ENCODE results near the gene MAP4K4. TPM values are rescaled to one million over a fixed set of nuclear protein-coding genes. Genes with fewer than 3 reads are reported as not detected.
"Not testable (repeated sequence)": the region's sequence is repeated elsewhere in the genome, so short reads cannot be mapped to it uniquely, and the experiment has no call there.

MAP4K4 gene
- total RNA-seq, 4 donors from 2014 or later: 14.2 to 65.2 (median 29.1) TPM

DNA sequence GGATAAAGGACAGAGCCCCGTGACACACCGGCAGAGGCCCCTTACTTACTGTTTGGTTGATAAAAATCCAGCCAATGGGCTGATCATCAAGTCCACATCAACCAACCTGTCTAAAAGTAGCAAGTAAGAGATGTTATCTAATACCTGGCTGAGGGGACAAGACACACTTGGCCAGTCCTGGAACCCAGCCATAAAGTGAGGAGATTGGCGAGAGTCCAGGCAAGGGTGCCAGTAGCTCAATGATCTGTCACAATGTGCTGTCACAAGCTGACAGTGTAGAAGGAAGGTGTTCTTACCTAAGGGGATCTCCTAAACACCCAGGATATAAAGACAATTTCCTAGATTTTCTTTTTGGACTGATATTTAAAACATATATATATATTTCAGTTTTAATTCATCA lies 232.5 kb downstream of the MAP4K4 start:
- peaks cover 0 to 10% (median under 1%) of the 10 kb centered on the region in 4 donors for H3K9me3 ChIP-seq
- H3K27me3 ChIP-seq: no peaks in the 10 kb centered on the region
- no peak overlapping the region for H3K27ac ChIP-seq
- H3K4me3 ChIP-seq: no peak overlapping the region
- DNase-seq: no peak
- no peaks in the 10 kb centered on the region for H3K36me3 ChIP-seq
- TF ChIP-seq POLR2A (IDR thresholded peaks at IDR 0.05): no peak
- TF ChIP-seq, protein P1, sequence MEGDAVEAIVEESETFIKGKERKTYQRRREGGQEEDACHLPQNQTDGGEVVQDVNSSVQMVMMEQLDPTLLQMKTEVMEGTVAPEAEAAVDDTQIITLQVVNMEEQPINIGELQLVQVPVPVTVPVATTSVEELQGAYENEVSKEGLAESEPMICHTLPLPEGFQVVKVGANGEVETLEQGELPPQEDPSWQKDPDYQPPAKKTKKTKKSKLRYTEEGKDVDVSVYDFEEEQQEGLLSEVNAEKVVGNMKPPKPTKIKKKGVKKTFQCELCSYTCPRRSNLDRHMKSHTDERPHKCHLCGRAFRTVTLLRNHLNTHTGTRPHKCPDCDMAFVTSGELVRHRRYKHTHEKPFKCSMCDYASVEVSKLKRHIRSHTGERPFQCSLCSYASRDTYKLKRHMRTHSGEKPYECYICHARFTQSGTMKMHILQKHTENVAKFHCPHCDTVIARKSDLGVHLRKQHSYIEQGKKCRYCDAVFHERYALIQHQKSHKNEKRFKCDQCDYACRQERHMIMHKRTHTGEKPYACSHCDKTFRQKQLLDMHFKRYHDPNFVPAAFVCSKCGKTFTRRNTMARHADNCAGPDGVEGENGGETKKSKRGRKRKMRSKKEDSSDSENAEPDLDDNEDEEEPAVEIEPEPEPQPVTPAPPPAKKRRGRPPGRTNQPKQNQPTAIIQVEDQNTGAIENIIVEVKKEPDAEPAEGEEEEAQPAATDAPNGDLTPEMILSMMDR (IDR thresholded peaks at IDR 0.05): no peak
- H3K4me1 ChIP-seq: no peaks in the 10 kb centered on the region

DNA sequence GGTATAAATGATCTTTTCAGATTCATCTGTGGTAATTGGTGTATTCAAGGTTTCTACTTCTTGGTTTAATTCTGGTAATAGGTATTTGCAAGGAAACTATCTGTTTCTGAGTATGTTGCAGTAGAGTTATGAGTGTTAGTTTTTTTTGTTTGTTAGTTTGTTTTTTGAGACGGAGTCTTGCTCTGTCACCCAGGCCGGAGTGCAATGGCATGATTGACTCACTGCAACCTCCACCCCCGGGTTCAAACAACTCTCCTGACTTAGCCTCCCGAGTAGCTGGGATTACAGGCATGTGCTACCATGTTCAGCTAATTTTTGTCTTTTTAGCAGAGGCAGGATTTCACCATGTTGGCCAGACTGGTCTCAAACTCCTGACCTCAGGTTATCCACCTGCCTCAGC lies 233.3 kb downstream of the MAP4K4 start:
- H3K4me1 ChIP-seq: no peaks in the 10 kb centered on the region
- no peaks in the 10 kb centered on the region for H3K36me3 ChIP-seq
- DNase-seq: no peak
- H3K27me3 ChIP-seq: no peaks in the 10 kb centered on the region
- TF ChIP-seq, protein P1 (IDR thresholded peaks at IDR 0.05): no peak
- no peak for TF ChIP-seq POLR2A (IDR thresholded peaks at IDR 0.05)
- H3K9me3 ChIP-seq: peaks cover 0 to 9% (median 0%) of the 10 kb centered on the region in 4 donors
- no peak overlapping the region for H3K27ac ChIP-seq
- H3K4me3 ChIP-seq: no peak overlapping the region

DNA sequence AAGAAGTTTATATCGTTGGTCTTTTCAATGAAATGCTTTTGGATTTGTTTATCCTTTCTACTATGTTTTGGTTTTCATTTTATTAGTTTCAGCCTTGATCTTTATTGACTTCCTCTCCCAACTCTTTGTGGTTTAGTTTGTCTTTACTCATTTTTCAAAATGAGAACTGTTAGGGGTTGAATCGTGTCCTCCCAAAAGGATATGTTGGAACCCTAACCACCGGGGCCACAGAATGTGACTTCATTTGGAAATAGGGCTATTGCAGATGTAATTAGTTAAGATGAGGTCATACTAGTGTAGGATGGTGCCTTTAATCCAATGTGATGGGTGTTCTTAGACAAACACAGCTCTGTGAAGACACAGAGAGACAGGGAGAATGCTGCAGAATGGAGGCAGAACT lies 233.9 kb downstream of the MAP4K4 start:
- Histone ChIP-seq H3K4me3 (no peak overlapping the region), H3K9me3 (peaks cover 0 to 9% (median 0%) of the 10 kb centered on the region in 4 donors), H3K36me3 (no peaks in the 10 kb centered on the region), H3K27me3 (no peaks in the 10 kb centered on the region), H3K4me1 (no peaks in the 10 kb centered on the region), H3K27ac (no peak overlapping the region)
- no peak for DNase-seq
- TF ChIP-seq, protein P1 (IDR thresholded peaks at IDR 0.05): no peak
- no peak for TF ChIP-seq POLR2A (IDR thresholded peaks at IDR 0.05)

DNA sequence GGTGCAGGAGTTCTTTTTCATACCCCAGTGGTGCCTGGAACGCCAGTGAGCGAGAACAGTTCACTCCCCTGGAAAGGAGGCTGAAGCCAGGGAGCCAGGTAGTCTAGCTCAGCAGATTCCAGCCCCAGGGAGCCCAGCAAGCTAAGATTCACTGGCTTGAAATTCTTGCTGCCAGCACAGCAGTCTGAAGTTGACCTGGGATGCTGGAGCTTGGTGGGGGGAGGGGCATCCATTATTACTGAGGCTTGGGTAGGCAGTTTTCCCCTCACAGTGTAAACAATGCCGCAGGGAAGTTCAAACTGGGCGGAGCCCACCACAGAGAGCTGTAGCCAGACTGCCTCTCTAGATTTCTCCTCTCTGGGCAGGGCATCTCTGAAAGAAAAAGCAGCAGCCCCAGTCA lies 238.3 kb downstream of the MAP4K4 start:
- not testable (repeated sequence) for H3K27me3 ChIP-seq, H3K4me1 ChIP-seq, H3K36me3 ChIP-seq, H3K9me3 ChIP-seq, DNase-seq, H3K4me3 ChIP-seq, H3K27ac ChIP-seq

DNA sequence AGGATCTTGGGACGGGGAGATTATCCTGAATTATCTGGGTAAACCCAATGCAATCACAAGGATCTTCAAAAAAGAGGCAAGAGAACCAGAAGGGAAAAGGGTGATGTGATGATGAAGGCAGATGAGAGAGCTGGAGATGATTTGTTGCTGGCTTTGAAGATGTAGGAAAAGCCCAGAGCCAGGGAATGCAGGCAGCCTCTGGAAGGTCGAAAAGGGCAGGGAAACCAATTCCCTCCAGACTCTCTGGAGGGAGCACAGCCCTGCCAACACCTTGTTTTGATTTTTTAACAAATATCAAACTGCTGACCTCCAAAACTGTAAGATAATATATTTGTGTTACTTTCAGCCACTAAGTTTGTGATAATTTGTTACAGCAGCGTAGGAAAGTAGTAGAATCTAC lies 245.3 kb downstream of the MAP4K4 start:
- no peaks in the 10 kb centered on the region for H3K4me1 ChIP-seq
- H3K27ac ChIP-seq: no peak overlapping the region
- no peaks in the 10 kb centered on the region for H3K9me3 ChIP-seq
- no peak overlapping the region for H3K4me3 ChIP-seq
- no peak for TF ChIP-seq POLR2A (IDR thresholded peaks at IDR 0.05)
- TF ChIP-seq, protein P1 (IDR thresholded peaks at IDR 0.05): no peak
- DNase-seq: no peak
- no peaks in the 10 kb centered on the region for H3K27me3 ChIP-seq
- H3K36me3 ChIP-seq: no peaks in the 10 kb centered on the region

Other genes starting within 250 kb of the MAP4K4 start
- gene RFX8, start 222.6 kb upstream of the MAP4K4 start, total RNA-seq: not detected